Measurements from ENCODE around the gene RCCD1.

RCCD1 gene

DNA sequence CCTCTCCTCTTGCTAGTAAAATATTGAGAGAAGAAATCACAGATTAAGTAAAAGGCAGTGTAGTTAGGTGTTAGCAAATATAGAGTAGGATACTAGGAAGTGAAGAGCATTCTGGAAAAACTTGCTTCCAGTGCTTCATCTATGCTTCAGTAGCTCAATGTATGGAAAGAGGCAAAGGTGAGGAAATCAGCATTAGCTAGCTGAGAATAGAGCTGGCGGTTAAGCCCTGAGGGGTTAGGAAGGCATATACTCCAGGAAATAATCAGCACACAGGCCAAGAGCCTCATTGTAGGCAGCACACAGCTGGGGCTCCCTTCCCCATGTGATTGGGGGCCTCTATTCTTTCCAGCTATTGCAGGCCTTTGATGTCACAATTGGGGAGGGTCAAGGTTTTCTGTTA lies 13.8 kb downstream of the RCCD1 start:
- no peak for DNase-seq

DNA sequence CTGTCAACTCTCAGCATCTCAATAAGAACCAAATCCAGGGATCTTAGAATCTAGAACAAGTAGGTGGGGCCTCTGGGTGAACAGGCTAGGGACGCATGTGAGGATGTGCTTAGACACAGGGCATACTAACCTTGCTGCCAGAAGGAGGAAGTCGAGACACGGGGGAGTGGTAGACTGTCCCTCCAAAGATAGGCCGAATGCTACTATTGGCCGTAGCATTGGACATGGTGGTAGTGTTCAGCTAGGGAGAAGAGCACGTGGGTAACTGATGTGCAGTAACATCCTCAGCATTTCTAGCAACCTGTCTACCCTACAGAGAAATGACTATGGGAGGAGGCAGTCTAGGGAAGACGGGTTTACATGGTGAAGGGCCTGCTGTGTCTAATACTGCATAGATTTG lies 15.6 kb downstream of the RCCD1 start:
- DNase-seq, result no peak

DNA sequence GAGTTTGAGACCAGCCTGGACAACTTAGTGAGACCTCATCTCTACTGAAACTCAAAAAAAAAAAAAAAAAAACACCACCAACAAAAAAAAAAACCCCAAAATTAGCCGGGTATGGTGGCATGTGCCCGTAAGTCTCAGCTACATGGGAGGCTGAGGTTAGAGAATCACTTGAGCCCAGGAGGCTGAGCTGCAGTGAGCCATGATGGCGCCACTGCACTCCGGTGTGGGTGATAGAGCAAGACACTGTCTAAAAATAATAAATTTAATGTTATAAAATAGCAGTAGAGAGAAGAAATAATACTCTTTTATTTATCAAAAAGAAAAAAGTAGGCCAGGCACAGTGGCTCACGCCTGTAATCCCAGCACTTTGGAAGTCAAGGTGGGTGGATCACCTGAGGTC lies 17.4 kb downstream of the RCCD1 start:
- no peak for DNase-seq

DNA sequence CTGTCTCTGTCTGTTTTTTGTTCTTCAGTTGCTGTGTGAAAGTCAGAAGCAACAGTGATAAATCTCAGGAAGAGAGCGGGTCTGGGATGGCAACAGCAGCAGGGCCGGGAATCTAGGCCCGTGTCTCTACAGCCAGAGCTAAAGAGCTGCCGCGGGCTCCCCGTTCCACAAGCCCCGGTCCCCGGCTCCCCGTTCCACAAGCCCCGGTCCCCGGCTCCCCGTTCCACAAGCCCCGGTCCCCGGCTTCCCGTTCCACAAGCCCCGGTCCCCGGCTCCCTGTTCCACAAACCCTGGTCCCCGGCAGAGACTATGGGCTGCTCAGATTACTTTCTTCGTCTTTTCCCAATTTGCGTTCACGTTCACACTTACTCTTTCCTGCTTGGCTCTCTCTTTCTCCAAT lies 19.5 kb downstream of the RCCD1 start:
- no peak for DNase-seq

DNA sequence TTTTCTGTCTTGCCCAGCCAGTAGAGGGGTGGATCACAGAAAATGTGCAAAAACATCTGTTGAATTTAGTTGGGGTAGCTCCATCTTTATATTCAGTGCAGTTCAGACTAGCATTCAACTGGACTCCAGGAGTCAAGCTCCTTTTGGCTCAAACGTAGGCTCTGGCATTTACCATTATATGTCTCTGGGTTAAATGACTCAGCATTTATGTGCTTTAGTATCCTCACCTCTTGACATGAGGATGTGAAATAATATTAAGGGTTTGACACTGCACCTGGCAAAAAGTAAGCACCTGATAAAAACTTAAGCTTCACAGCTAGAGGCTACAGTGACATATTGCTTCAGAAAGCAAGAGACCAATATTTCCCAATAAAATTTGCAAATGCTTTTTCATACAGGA lies 24.9 kb downstream of the RCCD1 start:
- DNase-seq, result no peak

DNA sequence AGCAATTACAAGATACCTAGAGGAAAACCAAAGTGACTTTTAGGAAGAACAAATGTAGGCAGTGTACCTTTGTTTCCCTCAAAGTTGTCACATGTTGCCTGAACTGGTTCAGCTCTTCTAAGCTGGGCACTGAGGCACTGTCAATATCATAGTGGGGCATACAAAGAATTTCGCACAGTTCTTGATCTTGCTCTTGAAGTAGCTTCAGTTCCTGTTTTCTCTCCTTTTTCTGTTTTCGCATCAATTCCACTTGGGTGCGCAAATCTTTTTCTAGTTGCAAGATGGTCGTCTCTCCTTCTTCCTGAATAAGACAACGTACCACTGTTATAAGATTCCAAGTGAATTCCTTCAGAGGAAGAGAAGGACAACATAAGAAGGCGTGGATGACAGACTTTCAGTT lies 27.0 kb downstream of the RCCD1 start:
- no peak for DNase-seq

DNA sequence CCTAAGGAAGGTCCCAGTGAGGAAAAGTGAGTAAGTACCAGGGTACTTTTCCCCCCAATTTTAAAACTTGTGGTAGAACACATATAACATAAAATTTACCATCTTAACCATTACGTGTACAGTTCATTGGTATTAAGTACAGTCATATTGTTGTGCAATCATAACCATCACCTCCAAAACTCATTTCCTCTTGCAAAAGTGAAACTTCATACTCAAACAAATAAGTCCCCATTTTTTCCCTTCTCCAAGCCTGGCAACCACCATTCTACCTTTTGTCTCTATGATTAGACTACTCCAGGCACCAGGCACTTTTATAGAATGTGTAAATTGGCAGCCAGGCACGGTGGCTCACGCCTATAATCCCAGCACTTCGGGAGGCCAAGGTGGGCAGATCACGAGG lies 27.5 kb downstream of the RCCD1 start:
- no peak for DNase-seq

DNA sequence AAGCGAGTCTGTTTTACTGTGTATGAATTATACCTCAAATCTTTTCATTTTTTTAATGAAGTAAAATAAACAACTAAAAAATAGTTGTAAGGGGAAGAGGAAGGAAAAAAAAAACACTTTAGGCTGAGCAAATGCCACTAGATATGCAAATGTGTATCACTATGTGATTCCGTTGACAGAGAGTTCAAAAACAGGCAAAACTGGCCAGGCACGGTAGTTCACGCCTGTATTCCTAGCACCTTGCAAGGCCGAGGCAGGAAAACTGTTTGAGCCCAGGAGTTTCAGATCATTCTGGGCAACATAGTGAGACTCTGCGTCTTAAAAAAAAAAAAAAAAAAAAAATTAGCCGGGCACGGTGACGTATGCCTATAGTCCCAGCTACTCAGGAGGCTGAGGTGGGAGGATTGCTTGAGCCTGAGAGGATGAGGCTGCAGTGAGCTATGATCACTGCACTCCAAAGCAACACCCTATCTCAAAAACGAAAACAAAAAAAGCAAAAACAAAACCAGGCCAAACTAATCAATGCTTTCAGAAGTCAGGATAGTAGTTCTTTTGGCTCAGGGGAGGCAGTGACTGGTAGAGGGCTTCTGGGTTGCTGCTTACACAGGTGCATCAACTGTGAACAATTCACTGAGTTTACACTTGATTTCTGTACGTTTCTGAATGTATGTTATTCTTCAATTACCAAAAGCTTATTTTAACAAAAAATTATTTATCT lies 32.3 kb downstream of the RCCD1 start:
- DNase-seq, result no peak

DNA sequence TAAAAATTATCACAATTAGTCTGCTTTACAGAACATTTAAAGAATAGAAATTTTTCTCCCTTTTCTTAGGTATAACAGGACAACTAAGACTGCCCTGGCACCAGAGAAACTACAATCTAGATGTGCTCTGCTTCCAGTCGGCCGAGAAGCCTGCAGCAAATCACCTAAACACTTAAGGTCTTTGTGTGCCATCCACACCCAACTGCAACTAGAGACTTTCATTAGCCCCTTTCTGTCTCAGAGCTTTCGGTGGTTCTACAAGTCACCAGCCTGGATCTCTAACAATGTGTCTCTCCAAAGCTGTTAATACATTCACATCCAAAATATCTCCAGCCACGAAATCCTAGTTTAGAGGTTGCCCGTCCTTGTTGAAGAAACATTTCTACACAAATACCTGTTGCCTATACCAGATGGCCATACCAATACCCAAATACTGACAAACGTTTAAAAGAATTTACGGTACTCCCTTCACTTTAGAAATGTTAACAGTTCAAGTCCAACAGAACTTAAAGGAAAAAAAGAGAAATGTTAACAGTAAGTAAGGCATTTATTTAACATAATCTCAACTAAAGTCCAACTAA lies 33.0 kb downstream of the RCCD1 start:
- DNase-seq, result no peak

DNA sequence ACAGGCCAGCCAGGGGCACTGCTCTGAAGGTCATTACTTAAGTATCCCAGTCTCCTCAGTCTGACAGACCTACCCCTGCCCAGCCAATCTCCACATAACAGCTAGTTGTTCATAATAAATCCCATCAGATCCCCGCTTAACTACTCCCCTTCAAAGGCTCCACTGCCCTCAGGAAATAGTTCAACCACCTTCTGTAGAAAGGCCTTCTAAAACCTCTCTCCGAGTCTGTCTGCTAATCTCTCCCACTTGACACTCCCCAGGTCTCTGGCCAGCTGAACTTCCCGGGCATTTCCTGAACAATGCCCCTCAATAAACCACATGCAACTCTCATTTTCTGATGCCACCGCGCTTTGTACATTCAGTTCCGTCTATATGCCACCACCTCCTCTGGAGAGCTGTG lies 33.6 kb downstream of the RCCD1 start:
- no peak for DNase-seq

DNA sequence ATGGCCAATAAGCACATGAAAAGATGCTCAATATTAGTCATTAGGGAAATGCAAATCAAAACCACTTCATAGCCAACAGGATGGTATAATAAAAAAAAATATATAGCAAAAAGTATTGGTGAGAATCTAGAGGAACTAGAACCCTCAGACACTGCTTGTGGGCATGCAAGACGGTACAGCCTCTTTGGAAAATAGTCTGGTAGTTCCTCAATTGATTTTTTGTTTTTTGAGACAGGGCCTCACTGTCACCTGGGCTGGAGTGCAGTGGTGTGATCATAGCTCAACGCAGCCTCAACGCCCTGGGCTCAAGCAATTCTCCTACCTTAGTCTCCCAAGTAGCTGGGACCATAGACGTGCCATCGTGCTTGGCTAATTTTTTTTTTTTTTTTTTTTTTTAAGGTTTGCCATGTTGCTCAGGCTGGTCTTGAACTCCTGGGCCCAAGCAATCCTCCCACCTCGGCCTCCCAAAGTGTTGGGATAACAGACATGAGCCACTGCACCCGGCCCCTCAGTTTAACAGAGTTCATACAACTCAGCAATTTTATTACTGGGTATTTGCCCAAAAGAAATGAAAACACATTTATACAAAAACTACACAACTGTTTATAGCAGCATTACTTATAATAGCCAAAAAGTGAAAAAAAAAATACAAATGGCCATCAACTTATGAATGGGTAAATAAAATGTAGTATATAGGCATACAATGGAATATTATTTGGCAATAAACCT lies 34.5 kb downstream of the RCCD1 start:
- no peak for DNase-seq

DNA sequence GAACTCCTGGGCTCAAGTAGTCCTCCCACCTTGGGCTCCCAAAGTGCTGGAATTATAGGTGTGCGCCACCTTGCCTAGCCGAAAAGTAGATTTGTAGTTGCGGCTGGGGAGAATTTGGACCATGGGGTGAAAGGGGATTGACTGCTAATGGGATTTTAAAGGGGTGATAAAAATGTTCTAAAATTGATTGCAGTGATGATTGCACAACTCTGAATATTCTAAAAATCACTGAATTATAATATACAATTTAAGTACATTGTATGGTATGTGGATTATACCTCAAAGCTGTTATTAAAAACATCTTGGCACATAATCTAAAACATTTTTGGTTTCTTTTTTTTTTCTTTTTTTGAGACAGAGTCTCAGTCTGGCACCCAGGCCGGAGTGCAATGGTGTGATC lies 35.8 kb downstream of the RCCD1 start:
- DNase-seq, result no peak

DNA sequence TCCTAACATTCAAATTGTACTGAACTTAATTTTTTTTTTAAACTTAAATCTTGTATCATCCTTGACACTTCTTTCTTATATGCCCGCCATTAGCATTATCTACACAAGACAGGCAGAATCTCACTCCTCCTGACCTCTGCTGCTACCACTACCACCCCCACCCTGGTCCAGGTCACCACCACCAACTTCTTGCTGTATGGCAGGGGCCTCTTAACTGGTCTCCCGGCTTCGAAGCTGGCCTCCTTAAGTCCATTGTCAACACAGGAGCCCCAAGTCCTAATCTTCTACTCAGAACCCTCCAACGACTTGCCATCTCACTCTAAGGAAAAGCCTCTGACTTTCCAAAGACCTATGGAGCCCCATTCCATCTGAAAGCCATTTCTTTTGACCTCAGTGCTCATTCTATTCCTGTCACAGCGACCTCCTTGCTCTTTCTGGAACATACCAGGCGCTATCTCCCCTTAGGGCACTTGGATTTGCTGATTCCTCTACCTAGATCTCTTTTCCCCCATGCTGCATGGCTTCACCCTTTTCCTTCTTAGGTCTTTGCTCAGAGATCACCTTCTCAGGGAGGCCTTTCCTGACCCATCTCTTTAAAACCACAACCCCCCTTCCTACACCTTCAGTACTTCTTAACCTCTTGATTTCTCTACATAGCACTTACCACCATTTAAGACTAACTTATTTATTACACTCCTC lies 37.1 kb downstream of the RCCD1 start:
- no peak for DNase-seq

DNA sequence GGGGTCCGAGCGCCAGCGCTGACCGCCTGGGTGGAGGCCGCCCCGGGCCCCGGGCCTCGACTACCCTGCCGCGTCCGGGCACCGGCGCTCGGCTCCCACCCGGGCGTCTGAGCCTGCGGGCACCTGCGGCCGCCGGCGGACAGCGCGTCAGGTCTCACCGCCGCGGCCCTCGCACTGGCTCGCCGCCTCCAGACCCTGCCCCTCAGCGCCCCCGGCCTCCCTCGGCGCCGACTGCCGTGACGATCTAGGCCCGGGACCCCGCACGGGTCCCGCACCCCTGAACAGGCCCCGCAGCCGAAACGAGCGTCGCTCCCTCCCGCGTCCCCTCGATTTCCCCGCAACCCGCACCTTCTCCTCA lies 39.4 kb downstream of the RCCD1 start:
- no peak for DNase-seq

DNA sequence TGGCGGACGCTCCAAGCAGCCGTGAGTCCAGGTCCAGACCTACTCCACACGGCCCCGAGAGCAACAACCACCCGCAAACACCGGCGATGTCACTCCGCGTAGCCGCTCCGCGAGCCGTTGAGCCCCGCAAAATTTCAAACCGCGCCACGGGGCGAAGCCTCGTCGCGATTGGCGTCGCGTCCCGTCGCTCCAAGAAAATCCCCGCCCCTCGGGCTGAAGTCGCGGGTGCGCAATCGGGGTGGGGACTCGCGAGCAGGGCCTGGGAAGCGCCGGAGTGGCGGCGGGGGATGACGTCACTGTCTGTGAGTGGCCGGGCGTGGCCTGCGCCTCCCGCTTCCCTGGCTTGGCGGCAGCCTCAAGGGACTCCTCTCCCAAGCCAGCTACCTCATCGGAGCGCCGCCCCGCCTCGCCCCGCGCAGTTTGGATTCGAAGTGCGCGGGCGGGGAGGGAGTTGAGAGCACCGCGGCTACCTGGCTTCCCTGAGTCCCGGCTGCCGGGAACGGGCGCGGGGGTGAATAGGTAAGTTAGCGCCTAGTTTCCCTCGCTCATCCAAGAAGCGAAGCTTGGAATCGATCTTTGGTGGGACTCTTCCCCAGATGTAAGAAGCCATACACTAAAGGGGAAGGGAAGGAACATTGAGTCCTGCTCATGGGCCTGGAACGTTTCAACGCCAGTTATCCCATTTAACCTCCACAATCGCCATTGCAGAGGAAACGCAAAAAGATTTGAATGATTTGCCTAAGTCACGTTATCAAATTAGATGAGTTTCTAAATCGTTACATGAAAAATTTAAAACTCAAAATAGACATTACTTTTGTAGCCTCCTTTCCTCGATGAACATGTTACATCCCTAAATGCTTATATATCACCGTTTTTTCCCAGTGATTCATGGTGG lies 40.0 kb downstream of the RCCD1 start, which contains the start of gene PRC1:
TSS of gene PRC1 (minus strand) at position 119 of the 895 bp plus-strand sequence. CDS start at position 1, 118 bp downstream.
- peak; percentile 97 for DNase-seq

DNA sequence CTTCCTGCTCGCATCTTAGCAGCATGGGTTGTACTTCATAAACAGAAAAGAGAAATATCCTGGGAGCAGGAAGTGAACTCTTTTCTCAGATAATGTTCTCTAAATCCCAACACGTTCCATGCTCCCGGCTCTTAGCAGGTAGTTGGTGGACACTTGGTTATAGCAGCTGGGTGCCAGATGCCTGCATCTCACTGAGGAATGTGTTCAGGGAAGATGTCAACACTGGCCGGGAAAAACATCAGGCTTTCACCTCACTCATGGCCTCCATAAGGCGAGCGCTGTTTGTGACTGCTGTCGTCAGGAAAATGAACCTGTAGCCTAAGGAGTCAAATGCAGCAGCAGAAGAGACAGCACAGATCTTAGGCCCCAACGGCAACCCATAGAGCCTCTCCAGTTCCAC lies 44.1 kb downstream of the RCCD1 start:
- DNase-seq, result no peak

DNA sequence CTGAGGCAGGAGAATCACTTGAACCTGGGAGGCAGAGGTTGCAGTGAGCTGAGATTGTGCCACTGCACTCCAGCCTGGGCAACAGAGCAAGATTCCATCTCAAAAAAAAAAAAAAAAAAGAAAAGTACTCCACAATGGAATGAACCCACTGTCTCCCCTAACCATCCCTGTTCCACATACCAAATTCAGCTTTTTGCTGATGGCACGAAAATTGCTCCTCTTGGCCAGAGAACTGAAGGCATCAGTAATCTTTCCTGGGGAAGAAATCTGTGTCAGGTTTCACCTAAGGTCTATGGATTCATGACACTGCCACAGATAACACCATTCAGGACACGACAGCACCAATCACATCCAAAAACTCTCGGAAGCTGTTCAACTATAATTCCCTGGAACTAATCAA lies 46.5 kb downstream of the RCCD1 start:
- no peak for DNase-seq

DNA sequence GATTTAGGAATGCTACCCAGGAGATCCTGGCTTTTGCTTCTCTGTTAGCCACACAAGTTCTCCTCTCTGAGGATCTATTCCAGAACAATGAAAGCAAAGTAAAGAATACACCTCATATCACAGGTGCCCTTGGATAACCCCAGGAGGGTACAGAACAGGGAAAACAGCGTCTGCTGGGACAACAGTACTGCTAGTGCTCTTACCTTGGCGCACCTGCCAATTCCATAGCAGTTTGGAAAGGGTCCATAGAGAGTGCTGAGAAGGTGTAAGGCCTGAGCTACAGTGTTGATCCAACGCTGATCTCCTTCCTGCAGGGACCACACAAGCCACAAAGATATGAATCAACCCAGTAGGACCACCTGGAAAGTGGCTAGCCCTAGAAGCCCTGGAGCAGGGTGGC lies 52.6 kb downstream of the RCCD1 start:
- no peak for DNase-seq
